ENCODE results near the gene ARHGEF26.

Gene ARHGEF26

GRCh38 chr3:154194877-154195276 lies 73.7 kb downstream of the ARHGEF26 start:
- WGBS = 93% methylated on average over 3 of the region's 3 CpGs
- Histone ChIP-seq H2BK15ac (ENCODE audit: low read depth, poor library complexity, severe bottlenecking) (no peak overlapping the region), H2BK120ac (ENCODE audit: low read depth, low read length) (no peak overlapping the region), H2BK12ac (ENCODE audit: low read length in 2 of 2) (no peak overlapping the region), H2AK5ac (ENCODE audit: low read length, severe bottlenecking) (no peak overlapping the region), H3K27ac (ENCODE audit: low read length, poor library complexity, severe bottlenecking) (no peak overlapping the region), H3K4me3 (ENCODE audit: insufficient read depth in 1 of 2, low read depth in 1 of 2, low read length in 2 of 2) (no peak overlapping the region), H2BK5ac (ENCODE audit: low read depth, low read length, poor library complexity, severe bottlenecking) (no peak overlapping the region), H3K4ac (ENCODE audit: low read depth in 1 of 2, low read length in 2 of 2) (no peak overlapping the region), H3K27me3 (ENCODE audit: control insufficient read depth in 1 of 2, insufficient read depth in 1 of 2, low read length in 2 of 2) (no peaks in the 10 kb centered on the region), H3K4me1 (ENCODE audit: control insufficient read depth, insufficient read depth, low read depth, low read length) (peaks cover 1% of the 10 kb centered on the region), H3K36me3 (ENCODE audit: control insufficient read depth in 1 of 2, insufficient read depth in 2 of 2, low read depth in 1 of 2, low read length in 2 of 2) (no peaks in the 10 kb centered on the region), H3K14ac (ENCODE audit: low read length in 2 of 2) (no peak overlapping the region), H4K8ac (ENCODE audit: low read length) (no peak overlapping the region), H2AFZ (ENCODE audit: low read depth, low read length) (no peak overlapping the region), H3K9ac (ENCODE audit: low read length) (no peak overlapping the region), H3K79me1 (replicated peaks; ENCODE audit: low read length, poor library complexity, severe bottlenecking) (no peaks in the 10 kb centered on the region), H3K9me3 (ENCODE audit: control insufficient read depth, low read length) (no peaks in the 10 kb centered on the region), H3K4me2 (ENCODE audit: low read length, poor library complexity, severe bottlenecking) (no peak overlapping the region), H3K18ac (ENCODE audit: low read depth in 1 of 2, low read length in 2 of 2) (no peak overlapping the region), H3K23ac (ENCODE audit: low read length in 2 of 2) (no peak overlapping the region), H4K91ac (ENCODE audit: low read length) (no peak overlapping the region)
- DNase-seq = no peak

DNA sequence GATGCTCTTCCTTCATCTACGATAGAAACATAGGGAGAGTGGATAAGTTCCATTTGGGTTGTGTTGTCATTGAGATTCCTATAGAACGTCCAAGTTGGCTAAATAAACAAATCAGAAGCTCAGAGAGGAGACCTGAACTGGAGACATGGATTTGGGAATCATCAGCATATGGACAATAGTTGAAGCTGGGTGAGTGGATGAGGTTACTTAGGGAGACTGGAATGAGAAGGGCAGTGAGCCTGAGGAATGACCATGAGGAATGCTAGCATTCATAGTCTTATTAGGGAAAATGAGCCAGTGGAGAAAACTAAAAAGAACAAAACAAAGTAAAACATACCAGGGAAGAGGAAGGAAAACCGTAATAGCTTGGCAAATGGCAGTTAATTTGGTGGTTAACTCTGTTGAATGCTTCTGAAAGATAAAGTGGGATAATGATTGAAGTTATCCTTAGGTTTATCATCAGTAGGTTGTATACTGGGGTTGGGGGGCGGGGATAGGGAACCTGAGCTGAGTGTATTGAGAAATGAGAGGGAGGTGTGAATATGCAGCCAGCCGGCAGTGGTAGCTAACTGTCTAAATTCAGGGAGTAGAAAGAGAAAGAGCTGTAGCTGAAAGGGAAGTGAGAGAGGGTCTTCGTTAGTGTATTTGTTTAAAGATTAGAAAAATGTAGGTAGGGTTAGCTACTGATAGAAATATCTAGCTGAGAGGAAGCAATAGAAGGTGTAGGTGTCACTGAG lies 74.6 kb downstream of the ARHGEF26 start:
- no peak overlapping the region for H4K8ac ChIP-seq (ENCODE audit: low read length)
- H3K27me3 ChIP-seq (ENCODE audit: control insufficient read depth in 1 of 2, insufficient read depth in 1 of 2, low read length in 2 of 2) = no peaks in the 10 kb centered on the region
- H2AK5ac ChIP-seq (ENCODE audit: low read length, severe bottlenecking) = no peak overlapping the region
- H3K4ac ChIP-seq (ENCODE audit: low read depth in 1 of 2, low read length in 2 of 2) = no peak overlapping the region
- H2BK15ac ChIP-seq (ENCODE audit: low read depth, poor library complexity, severe bottlenecking) = no peak overlapping the region
- H4K91ac ChIP-seq (ENCODE audit: low read length) = no peak overlapping the region
- no peak overlapping the region for H3K23ac ChIP-seq (ENCODE audit: low read length in 2 of 2)
- H3K9me3 ChIP-seq (ENCODE audit: control insufficient read depth, low read length) = no peaks in the 10 kb centered on the region
- no peak for DNase-seq
- 56% methylated on average over 6 of the region's 6 CpGs for WGBS
- no peak overlapping the region for H2BK120ac ChIP-seq (ENCODE audit: low read depth, low read length)
- no peak overlapping the region for H3K4me2 ChIP-seq (ENCODE audit: low read length, poor library complexity, severe bottlenecking)
- H3K14ac ChIP-seq (ENCODE audit: low read length in 2 of 2) = no peak overlapping the region
- no peak overlapping the region for H2BK5ac ChIP-seq (ENCODE audit: low read depth, low read length, poor library complexity, severe bottlenecking)
- H2BK12ac ChIP-seq (ENCODE audit: low read length in 2 of 2) = no peak overlapping the region
- H3K9ac ChIP-seq (ENCODE audit: low read length) = no peak overlapping the region
- H3K36me3 ChIP-seq (ENCODE audit: control insufficient read depth in 1 of 2, insufficient read depth in 2 of 2, low read depth in 1 of 2, low read length in 2 of 2) = no peaks in the 10 kb centered on the region
- H3K18ac ChIP-seq (ENCODE audit: low read depth in 1 of 2, low read length in 2 of 2) = no peak overlapping the region
- no peak overlapping the region for H3K4me3 ChIP-seq (ENCODE audit: insufficient read depth in 1 of 2, low read depth in 1 of 2, low read length in 2 of 2)
- H3K4me1 ChIP-seq (ENCODE audit: control insufficient read depth, insufficient read depth, low read depth, low read length) = peaks cover 1% of the 10 kb centered on the region
- no peak overlapping the region for H2AFZ ChIP-seq (ENCODE audit: low read depth, low read length)
- no peaks in the 10 kb centered on the region for H3K79me1 ChIP-seq (replicated peaks; ENCODE audit: low read length, poor library complexity, severe bottlenecking)
- no peak overlapping the region for H3K27ac ChIP-seq (ENCODE audit: low read length, poor library complexity, severe bottlenecking)

- H3K79me1 ChIP-seq (replicated peaks; ENCODE audit: low read length, poor library complexity, severe bottlenecking) = no peaks in the 10 kb centered on the region
- no peak overlapping the region for H3K14ac ChIP-seq (ENCODE audit: low read length in 2 of 2)
- H3K27ac ChIP-seq (ENCODE audit: low read length, poor library complexity, severe bottlenecking) = no peak overlapping the region
- H3K4me1 ChIP-seq (ENCODE audit: control insufficient read depth, insufficient read depth, low read depth, low read length) = no peaks in the 10 kb centered on the region
- H2BK5ac ChIP-seq (ENCODE audit: low read depth, low read length, poor library complexity, severe bottlenecking) = no peak overlapping the region
- H2BK120ac ChIP-seq (ENCODE audit: low read depth, low read length) = no peak overlapping the region
- H4K91ac ChIP-seq (ENCODE audit: low read length) = no peak overlapping the region
- H2BK12ac ChIP-seq (ENCODE audit: low read length in 2 of 2) = no peak overlapping the region
- H3K18ac ChIP-seq (ENCODE audit: low read depth in 1 of 2, low read length in 2 of 2) = no peak overlapping the region
- H3K4me2 ChIP-seq (ENCODE audit: low read length, poor library complexity, severe bottlenecking) = no peak overlapping the region
- no peak overlapping the region for H3K4ac ChIP-seq (ENCODE audit: low read depth in 1 of 2, low read length in 2 of 2)
- no peak overlapping the region for H2BK15ac ChIP-seq (ENCODE audit: low read depth, poor library complexity, severe bottlenecking)
- WGBS = 81% methylated on average over 4 of the region's 4 CpGs
- no peak overlapping the region for H3K4me3 ChIP-seq (ENCODE audit: insufficient read depth in 1 of 2, low read depth in 1 of 2, low read length in 2 of 2)
- no peak overlapping the region for H2AK5ac ChIP-seq (ENCODE audit: low read length, severe bottlenecking)
- H2AFZ ChIP-seq (ENCODE audit: low read depth, low read length) = no peak overlapping the region
- H3K9me3 ChIP-seq (ENCODE audit: control insufficient read depth, low read length) = no peaks in the 10 kb centered on the region
- H3K27me3 ChIP-seq (ENCODE audit: control insufficient read depth in 1 of 2, insufficient read depth in 1 of 2, low read length in 2 of 2) = no peaks in the 10 kb centered on the region
- H3K36me3 ChIP-seq (ENCODE audit: control insufficient read depth in 1 of 2, insufficient read depth in 2 of 2, low read depth in 1 of 2, low read length in 2 of 2) = no peaks in the 10 kb centered on the region
- DNase-seq = no peak
- no peak overlapping the region for H4K8ac ChIP-seq (ENCODE audit: low read length)
- H3K23ac ChIP-seq (ENCODE audit: low read length in 2 of 2) = no peak overlapping the region
- H3K9ac ChIP-seq (ENCODE audit: low read length) = no peak overlapping the region
Observed at GRCh38 chr3:154197751-154198150, 76.6 kb downstream of the ARHGEF26 start.

GRCh38 chr3:154209499-154209898 lies 88.3 kb downstream of the ARHGEF26 start:
- no peak overlapping the region for H3K4me2 ChIP-seq (ENCODE audit: low read length, poor library complexity, severe bottlenecking)

More at GRCh38 chr3:154209499-154209898, 88.3 kb downstream of the ARHGEF26 start:
- Histone ChIP-seq H3K9me3 (ENCODE audit: control insufficient read depth, low read length) (peaks cover 9% of the 10 kb centered on the region), H2AK5ac (ENCODE audit: low read length, severe bottlenecking) (no peak overlapping the region), H4K91ac (ENCODE audit: low read length) (no peak overlapping the region), H2AFZ (ENCODE audit: low read depth, low read length) (no peak overlapping the region), H2BK12ac (ENCODE audit: low read length in 2 of 2) (no peak overlapping the region), H3K14ac (ENCODE audit: low read length in 2 of 2) (no peak overlapping the region), H3K18ac (ENCODE audit: low read depth in 1 of 2, low read length in 2 of 2) (no peak overlapping the region), H3K36me3 (ENCODE audit: control insufficient read depth in 1 of 2, insufficient read depth in 2 of 2, low read depth in 1 of 2, low read length in 2 of 2) (no peaks in the 10 kb centered on the region), H3K27ac (ENCODE audit: low read length, poor library complexity, severe bottlenecking) (no peak overlapping the region), H3K23ac (ENCODE audit: low read length in 2 of 2) (no peak overlapping the region), H3K27me3 (ENCODE audit: control insufficient read depth in 1 of 2, insufficient read depth in 1 of 2, low read length in 2 of 2) (no peaks in the 10 kb centered on the region), H4K8ac (ENCODE audit: low read length) (no peak overlapping the region), H3K4ac (ENCODE audit: low read depth in 1 of 2, low read length in 2 of 2) (no peak overlapping the region), H3K4me1 (ENCODE audit: control insufficient read depth, insufficient read depth, low read depth, low read length) (no peaks in the 10 kb centered on the region), H3K9ac (ENCODE audit: low read length) (no peak overlapping the region), H3K79me1 (replicated peaks; ENCODE audit: low read length, poor library complexity, severe bottlenecking) (no peaks in the 10 kb centered on the region), H2BK5ac (ENCODE audit: low read depth, low read length, poor library complexity, severe bottlenecking) (no peak overlapping the region), H2BK120ac (ENCODE audit: low read depth, low read length) (no peak overlapping the region), H3K4me3 (ENCODE audit: insufficient read depth in 1 of 2, low read depth in 1 of 2, low read length in 2 of 2) (no peak overlapping the region), H2BK15ac (ENCODE audit: low read depth, poor library complexity, severe bottlenecking) (no peak overlapping the region)
- 91% methylated on average over 8 of the region's 8 CpGs for WGBS
- DNase-seq = no peak

Data from mesenchymal stem cell (in vitro differentiated cells and primary cell).